HL-60/S4 treated with retinoic acid at 250 ng/mL for 4 days and 3 days (cell line): ENCODE measurements around the gene STON2.
"Not testable (repeated sequence)": the region's sequence is repeated elsewhere in the genome, so short reads cannot be mapped to it uniquely, and the experiment has no call there.

ENCODE experiments used
- in situ Hi-C: fragments of 300-500 bp; cut with MboI; formaldehyde crosslinking; loops from 2 replicates; pipeline ENCODE4 v1.7.0; 2022; ENCODE audit warnings: low sequenced_read_pairs

The STON2 gene

GRCh38 chr14:81272317-81272716, 127.8 kb downstream of the STON2 start:
- in situ Hi-C loops = loop anchor here (10.0 kb wide), 1 partner anchor 172 kb away; no protein-coding TSS in a partner anchor

- in situ Hi-C loops = loop anchor here (10.0 kb wide), 1 partner anchor 175 kb away; no protein-coding TSS in a partner anchor
These were observed 130.1 kb downstream of the STON2 start for GRCh38 chr14:81269979-81270375.

- in situ Hi-C loops = no loop called here
These were observed 130.8 kb downstream of the STON2 start for GRCh38 chr14:81269100-81269978.

GRCh38 chr14:81268016-81268416, 132.1 kb downstream of the STON2 start:
- in situ Hi-C loops = no loop called here

GRCh38 chr14:81265636-81266169, 134.4 kb downstream of the STON2 start:
- in situ Hi-C loops = no loop called here

GRCh38 chr14:81264671-81265070, 135.5 kb downstream of the STON2 start:
- in situ Hi-C loops = no loop called here

- in situ Hi-C loops = no loop called here
These were observed 136.2 kb downstream of the STON2 start for GRCh38 chr14:81263777-81264410.

GRCh38 chr14:81261176-81261575, 138.9 kb downstream of the STON2 start:
- in situ Hi-C loops = no loop called here

GRCh38 chr14:81260732-81261131, 139.4 kb downstream of the STON2 start:
- in situ Hi-C loops = no loop called here

GRCh38 chr14:81256289-81256960, 143.7 kb downstream of the STON2 start:
- in situ Hi-C loops = no loop called here

- in situ Hi-C loops = no loop called here
These were observed 147.8 kb downstream of the STON2 start for GRCh38 chr14:81252278-81252677.

- in situ Hi-C loops = no loop called here
These were observed 152.8 kb downstream of the STON2 start for GRCh38 chr14:81247271-81247766.

- in situ Hi-C loops = no loop called here
These were observed 153.5 kb downstream of the STON2 start for GRCh38 chr14:81246461-81247270.

- in situ Hi-C loops = no loop called here
These were observed 154.4 kb downstream of the STON2 start for GRCh38 chr14:81245771-81246170.

- in situ Hi-C loops = not testable (repeated sequence)
These were observed 155.7 kb downstream of the STON2 start for GRCh38 chr14:81244431-81244830.

GRCh38 chr14:81243499-81243898, 156.6 kb downstream of the STON2 start:
- in situ Hi-C loops = no loop called here

GRCh38 chr14:81236849-81237248, 163.3 kb downstream of the STON2 start:
- in situ Hi-C loops = not testable (repeated sequence)

GRCh38 chr14:81236138-81236537, 164.0 kb downstream of the STON2 start:
- in situ Hi-C loops = no loop called here

- in situ Hi-C loops = no loop called here
These were observed 165.0 kb downstream of the STON2 start for GRCh38 chr14:81235096-81235495.

- in situ Hi-C loops = no loop called here
These were observed 165.8 kb downstream of the STON2 start for GRCh38 chr14:81234278-81234677.
